NCI-H2029 (cell line): ENCODE data around the gene SLN.

Source experiments
- DNase-seq: peaks from one replicate; lab custom pipeline; 2025; lab: John Stamatoyannopoulos, UW

SLN gene

DNA sequence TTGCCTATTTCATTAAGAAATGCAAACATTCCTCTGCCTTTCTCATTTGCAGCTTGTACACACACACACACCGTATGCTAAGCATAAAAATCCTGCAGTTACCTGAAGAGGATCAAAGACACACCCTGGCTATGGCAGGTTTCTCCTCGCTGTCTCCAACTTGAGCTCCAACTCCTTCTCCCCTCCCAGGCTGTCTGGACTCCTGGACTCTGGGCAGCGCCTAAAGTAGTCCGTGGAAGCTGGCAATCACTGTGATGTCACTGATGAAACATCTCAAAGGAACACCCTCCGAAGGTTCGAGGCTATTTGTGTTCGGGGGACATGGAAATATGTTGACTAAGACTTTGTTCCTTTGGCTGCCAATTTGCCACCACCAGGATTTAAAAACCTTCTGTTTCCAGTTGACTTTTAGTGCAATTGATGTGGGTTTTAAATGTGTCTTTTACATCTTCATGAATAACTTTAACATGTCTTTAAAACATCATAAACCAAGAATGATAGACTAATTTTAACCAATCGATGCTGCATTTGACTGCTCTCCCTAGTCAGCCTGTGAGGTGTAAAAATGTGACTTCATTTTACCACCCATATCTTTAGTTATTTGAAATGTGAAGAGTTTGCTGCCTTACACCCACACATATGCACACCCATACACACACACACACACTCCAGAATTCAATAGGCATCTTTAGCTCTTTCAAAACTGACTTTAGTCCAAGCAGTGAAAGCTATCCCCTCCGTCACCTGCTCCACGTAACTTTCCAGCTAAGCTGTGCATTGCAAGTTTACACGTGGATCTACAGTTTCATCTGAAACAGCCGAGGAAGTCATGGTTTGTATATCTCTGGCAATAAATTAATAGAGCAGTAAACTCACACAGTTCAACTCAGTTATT lies at the start of gene SLN:
TSS of gene SLN (minus strand) at position 196 of the 895 bp plus-strand sequence.
- DNase-seq = no peak

DNA sequence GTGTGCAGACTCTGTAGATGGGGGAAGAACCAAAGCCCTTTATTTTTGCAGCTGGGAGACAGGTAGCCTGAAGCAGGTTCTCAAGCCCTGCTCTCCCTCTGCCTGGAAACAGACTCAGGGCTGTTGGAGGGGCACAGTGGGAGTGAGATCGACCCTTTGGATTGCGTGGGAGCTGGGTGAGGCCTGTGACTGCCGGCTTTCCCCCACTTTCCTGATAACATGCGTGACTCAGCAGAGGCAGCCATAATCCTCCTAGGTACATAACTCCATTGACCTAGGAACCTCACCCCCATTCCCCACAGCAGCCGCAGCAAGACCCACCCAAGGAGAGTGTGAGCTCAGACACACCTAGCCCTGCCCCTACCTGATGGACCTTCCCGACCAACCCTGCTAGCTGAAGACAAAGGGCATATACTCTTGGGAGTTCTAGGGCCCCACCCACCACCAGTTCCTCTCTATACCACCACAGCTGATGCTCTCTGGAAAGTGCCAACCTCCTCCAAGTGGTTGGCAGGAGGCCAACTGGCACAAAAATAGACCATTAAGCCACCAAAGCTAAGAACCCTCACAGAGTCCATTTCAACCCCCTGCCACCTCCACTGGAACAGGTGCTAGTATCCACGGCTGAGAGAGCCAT lies 47.0 kb upstream of the SLN start:
- peak; percentile 12 for DNase-seq

DNA sequence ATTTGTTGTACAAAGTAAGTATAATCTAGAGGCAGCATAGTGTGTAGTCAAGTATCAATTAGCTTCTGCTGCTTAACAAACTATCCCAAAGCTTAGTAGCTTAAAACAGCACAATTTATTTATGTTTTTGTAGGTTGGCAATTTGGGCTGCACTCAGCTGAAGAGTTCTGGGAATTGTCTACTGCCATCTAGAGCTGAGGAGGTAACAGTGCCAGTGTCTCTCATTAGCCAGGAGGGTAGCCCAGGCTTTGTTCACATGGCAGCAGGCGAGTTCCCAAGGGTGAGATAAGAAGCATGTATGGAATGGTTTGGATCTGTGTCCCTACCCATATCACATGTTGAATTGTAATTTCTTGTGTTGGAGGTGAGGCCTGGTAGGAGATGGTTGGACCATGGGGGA lies 45.8 kb upstream of the SLN start:
- no peak for DNase-seq

DNA sequence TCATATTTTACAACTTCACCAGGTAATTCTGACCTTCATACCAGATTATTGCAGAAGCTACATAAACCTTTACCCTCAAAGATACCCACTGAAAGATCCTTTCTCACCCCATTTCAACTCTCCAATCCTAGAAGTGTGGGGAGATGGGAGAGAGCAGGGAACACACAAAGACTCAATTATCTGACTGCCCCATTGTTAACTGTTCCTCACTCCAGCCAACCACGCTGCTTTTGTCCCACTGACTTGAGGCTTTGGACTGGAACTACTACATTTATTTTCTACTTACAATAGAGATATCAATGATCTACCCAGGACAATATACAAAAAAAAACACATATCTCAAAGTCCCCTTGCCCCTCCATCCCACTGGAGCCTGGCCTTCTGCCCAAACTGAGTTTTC lies 44.7 kb upstream of the SLN start:
- DNase-seq = no peak

DNA sequence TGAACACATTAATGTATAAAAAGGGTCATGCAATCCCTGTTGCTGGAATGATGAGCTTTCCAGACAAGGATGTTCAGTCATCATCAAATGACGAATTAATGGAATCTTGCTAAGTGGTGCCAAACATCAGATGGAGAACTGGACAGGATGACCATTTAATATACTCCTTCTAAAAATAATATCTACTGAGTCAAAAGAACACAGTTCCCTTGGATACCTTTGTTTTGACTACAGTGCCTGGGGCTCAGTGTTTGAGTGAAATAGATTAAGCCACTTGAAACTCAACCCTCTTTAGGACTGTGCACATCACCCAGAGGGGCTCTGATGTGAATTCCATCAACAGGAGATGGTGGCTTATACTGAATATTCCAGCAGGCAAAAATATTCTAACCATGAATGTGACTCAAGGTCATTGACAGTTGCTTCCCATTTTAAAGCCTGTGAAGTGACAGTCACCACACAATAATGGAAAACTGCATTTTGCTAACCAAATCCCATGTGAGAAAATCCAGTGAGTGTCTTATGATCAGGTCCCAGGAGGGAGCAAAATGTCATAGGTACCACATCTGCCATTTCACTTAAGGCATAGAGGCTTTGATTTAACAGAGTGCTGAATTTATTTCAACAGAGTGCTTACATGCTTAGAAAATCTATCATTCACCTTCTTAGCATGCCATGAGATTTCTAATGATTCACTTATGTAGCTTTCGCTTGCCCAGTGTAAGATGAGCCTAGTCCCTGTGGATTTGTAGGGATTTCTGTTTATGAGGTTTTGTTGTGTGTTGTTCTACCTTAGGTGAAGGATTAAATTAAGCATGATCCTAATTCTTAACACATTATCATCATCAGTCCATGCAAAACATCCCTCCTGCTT lies 41.3 kb upstream of the SLN start:
- DNase-seq = no peak

DNA sequence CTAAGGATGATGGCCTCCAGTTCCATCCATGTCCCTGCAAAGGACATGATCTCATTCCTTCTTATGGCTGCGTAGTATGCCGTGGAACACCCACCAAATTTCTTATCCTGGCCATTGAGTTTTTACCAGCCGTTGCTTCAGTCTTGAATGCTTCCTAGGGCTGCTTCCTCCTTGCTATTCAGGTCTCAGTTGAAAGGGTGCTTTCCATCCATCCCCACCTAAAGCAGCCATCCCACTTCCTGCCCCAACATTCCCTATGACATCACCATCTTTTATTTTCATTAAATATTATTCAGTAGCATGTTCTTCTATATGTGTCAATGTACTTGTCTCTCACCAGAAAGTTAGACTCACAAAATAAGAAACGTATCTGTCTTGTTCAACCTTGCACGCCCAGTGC lies 40.7 kb upstream of the SLN start:
- DNase-seq = no peak

DNA sequence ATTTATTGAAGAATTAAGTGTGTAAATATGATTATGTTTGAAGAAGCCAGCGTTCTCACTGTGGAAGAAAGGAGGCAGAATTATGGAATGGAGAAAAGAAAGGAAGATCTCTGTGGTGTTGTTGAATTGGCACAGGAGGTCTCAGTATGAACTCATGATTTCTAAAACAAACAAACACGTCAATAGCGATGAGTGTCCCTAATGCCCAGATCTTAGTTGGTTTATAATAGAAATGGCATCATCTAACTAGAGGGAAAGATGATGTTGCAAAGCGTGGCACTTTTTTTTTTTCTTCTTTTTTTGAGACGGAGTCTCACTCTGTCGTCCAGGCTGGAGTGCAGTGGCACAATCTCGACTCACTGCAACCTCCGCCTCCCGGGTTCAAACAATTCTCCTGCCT lies 39.2 kb upstream of the SLN start:
- DNase-seq = no peak

DNA sequence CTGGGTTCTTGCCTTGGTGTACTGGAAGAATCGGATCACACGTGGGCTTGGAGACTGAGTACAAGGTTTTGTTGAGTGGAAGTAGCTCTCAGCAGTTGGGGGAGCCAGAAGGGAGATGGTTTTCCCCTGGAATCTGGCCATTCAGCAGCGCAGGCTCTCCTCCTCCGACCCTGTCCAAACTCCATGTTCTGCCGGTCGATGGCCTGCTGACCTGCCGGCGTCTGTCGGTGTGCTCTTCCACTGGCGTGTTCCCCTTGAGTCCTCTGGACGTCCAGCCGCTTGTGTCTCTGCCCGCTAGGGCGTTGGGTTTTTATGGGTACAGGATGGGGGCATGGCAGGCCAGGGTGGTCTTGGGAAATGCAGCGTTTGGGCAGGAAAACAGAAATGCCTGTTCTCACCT lies 38.5 kb upstream of the SLN start:
- DNase-seq = no peak

DNA sequence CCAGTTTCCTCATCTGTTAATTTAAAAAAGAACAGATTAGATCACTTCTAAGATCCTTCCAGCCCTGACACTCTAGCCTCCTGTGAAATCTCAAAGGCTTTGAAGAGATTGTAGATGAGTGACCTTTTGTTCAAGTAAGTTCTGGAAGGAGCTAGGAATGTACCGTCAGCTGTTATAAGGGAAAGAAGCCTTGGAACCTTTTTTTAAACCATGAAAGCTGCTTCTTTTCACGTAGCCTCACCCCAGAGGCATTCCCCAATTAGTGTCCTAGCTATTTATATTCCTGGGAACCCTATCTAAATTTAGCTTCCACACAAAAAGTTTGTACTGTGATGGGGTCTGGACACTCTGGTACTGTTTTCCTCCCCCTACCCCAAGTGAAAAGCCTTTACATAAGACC lies 35.8 kb upstream of the SLN start:
- DNase-seq = no peak

DNA sequence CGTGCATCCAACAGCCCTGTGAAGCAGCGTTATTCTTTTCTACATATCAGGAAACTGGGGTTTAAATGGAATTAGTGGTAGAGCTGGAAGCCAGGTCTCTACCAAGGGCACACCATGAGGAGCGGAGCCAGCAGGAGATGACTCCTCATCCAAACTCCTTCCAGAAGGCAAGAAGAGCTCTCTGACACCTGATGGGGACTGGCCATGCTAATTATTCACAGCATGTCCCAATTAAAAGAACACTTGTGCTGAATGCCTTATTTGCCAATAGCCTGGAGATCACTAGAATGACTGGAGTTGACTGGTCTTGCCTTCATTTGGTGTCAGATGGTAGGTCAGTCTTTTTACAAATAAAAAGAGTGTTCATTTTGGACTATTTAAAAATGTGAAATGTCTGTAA lies 32.9 kb upstream of the SLN start:
- no peak for DNase-seq

DNA sequence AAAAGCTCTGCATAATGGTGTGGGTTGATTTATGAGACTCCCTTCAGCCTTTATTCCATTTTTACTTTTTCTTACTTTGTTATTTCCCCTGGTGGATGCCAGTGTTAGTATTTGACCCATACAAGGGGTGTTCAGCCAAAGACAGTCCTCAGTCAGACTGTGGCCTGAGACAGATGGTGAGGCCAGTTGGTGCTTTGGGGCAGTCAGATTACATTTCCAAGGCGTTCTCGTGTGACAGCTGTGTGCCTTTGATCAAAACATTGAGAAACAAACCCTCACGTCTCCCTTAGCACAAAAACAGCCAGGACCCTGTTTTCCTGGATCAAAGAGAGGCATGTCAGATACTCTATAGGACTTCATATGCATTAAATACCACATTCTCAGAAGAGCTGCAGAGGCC lies 31.3 kb upstream of the SLN start:
- DNase-seq = no peak

DNA sequence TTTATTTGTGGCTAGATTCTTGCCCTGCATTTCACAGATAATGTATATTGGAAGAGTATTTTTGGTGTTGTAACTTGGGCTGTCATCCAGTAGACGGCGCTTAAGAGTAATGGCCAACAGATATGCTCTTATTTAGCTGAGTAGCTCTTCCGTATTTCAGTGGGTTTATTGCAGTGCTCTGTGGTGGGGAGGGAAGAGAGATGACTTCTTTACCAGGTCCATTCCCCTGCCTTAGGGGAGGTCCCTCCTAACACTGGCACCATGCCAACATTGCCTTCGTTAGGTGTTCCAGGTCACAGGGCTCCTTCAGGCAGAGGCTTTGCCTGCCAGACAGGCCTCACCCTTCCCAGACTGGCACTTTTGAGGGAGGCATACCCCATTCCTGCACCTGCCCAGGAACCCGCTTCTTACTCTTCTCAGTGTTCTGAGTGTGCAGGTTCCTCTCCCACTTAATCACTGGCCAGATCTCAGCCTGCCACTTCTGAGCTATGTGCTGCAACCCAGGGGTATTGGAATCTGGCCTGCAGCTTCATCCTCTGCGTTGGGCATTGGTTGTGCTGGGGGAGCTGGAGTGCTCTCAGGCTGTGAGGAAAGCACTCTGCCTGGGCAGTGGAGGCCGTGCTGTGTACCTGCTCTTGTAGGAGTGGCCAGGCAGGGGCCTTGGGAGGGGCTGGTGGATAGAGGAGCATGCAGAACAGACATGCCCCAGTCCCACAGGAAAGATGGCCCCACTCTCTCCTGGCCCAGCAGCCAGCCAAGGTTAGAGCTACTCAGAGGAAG lies 29.4 kb upstream of the SLN start:
- DNase-seq = no peak

DNA sequence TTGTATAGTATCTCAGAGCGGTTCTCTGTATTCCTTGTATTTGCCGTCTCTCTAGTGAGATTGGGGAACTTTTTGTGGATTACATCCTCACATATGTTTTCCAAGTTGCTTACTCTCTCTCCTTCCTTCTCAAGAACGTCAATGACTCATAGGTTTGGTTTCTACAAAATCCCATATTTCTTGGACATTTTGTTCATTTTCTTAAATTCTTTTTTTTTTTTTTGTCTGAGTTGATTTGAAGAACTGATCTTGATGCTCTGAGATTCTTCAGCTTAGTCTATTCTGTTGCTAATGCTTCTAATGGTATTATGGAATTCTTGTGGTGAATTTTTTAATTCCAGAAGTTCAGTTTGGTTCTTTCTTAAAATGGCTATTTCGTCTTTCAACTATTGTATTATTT lies 28.4 kb upstream of the SLN start:
- DNase-seq = no peak

DNA sequence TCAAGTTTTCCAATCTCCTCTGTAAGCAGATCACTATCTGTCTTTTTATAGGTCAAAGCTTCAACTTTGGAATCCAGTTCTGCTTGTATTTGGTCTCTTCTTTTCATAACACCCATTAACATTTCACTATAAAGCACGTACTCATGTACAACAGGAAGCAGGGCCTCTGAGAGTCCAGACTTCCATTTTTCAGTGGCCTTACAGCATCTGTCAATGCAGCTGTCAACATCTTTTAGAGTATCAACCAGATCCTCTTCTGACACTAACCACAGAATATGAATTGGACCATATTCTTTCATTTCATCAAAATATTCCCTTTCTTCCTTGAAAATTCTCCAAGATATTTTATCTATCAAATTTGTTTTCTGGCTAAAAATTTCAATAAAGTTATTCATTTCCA lies 24.7 kb upstream of the SLN start:
- no peak for DNase-seq

DNA sequence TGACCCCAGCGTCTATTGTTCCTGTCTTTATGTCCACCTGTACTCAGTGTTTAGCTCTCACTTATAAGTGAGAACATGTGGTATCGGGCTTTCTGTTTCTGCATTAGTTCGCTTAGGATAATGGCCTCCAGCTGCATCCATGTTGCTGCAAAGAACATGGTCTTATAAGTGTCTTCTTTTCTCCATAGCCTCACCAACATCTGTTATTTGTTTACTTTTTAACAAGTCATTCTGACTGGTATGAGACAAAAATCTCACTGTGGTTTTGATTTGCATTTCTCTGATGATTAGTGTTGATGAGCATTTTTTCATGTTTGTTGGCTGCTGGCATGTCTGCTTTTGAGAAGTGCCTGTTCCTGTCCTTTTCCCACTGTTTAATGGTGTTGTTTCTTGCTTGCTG lies 21.7 kb upstream of the SLN start:
- DNase-seq = no peak

DNA sequence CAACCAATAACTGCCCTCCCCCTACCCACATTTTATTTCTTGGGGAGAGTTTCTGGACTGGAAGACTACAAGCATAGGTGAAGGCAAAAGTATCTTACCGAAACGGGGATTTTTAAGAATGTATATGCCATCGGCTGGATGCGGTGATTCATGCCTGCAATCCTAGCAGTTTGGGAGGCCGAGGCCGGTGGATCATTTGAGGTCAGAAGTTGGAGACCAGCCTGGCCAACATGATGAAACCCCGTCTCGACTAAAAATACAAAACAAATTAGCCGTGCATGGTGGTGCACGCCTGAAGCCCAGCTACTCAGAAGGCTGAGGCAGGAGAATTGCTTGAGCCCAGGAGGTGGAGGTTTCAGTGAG lies 20.8 kb upstream of the SLN start:
- DNase-seq = no peak

DNA sequence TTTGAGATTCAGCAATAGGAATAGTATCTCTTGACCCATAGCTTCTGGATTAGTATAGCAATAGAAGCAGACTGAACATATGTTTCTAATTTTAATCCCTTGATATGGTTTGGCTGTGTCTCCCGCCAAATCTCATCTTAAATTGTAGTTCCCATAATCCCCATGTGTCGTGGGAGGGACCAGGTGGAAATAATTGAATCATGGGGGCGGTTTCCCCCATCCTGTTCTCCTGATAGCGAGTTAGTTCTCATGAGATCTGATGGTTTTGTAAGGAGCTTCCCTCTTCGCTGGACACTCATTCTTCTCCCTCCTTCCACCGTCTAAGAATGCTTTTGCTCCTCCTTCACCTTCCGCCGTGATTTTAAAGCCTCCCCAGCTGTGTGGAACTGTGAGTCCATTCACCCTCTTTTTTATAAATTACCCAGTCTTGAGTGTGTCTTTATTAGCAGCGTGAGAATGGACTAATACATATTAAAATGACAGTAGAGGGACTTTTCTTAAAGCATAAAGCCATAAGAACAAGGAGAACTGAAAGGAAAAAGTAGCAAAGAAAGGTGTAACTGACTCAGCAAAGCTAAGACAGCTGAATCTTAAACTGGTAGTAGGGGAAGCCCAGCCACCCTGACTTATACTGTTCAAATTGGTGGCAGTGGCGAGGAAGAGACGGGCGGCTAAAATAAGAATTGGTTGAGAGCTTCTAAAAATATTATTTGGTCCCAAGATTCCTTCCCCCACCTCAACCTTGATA lies 20.3 kb upstream of the SLN start:
- no peak for DNase-seq

DNA sequence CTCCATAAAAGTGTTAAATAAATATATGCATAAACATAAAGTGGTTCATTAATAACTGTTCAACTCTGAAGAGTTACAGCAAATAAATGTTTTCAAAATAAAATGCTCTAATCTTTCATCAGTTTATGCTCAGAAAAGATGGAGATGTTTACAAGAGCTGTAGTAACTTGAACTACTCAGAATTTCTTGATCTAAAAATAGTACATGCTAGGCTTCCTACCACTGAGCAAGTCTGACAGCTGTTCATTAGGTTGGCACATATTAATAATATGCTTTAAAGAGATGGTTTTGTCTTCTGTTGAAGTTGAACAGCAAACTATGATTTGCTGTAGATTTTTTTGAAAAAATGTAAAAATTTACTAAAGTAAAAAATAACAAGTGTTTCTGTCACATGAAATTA lies 10.8 kb upstream of the SLN start:
- no peak for DNase-seq

DNA sequence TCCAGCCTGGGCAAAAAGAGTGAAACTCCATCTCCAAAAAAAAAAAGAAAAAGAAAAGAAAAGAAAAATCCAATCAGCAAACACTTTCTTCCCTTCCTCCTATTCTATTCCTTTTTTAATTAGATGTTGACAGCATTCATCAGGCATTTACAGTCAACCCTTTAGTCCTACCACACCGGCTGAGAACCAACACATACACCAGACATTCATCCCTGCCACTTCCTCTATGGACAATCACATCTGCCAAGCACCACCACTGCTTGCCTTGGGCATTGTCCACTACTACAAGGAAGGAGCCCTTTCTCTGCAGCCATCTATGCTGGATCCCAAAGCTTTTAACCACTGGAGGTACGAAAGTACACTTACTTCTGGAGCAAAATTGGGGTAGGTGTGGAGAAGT lies 9.4 kb upstream of the SLN start:
- DNase-seq = no peak

DNA sequence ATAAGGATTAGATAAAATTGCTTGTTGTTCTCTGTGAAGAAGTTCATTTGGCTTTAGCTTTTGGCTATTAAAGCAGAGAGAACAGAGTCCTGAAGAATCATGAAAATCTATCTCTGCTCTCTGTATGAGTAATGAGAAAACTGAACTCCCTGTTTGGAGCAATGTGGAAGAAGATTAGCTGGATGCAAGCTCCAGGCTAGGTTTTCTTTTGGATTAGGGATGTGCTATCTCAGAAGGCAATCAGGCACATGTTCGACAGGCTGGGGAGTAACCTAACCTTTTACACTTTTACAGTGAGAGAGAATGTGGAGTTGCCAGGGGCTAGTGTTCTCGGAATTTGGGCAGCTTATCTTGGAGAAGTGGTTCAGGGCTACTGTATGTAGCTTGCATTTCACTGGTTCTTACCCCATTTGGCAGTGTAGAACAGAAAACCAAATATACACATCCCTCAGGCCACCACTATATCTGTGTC lies 8.5 kb upstream of the SLN start:
- no peak for DNase-seq
